Osteoblast (primary cell): ENCODE data around the gene CXCL17. TPM values are rescaled to one million over a fixed set of nuclear protein-coding genes. Genes with fewer than 3 reads are reported as not detected.

ENCODE experiments used
- DNase-seq: peaks from one replicate; pipeline ENCODE4 v3.0.0; 2011; ENCODE audit warnings: low spot score, mixed read lengths; ENCODE audit not compliant: insufficient read length; ENCODE audit errors: missing footprints
- H2AFZ ChIP-seq: 2 replicates; pipeline ENCODE4 v1.6.0; 2011; ENCODE audit warnings: mild to moderate bottlenecking, low read length
- H3K27ac ChIP-seq: 2 replicates; pipeline ENCODE4 v1.5.1; 2011; ENCODE audit warnings: mild to moderate bottlenecking, low read depth, low read length, moderate library complexity
- H3K27me3 ChIP-seq: 2 replicates; pipeline ENCODE4 v1.6.0; 2012; ENCODE audit warnings: mild to moderate bottlenecking, control low read depth, inconsistent platforms, low read length, moderate library complexity; ENCODE audit not compliant: insufficient read depth
- H3K36me3 ChIP-seq: 2 replicates; pipeline ENCODE4 v1.5.1; 2011; ENCODE audit warnings: mild to moderate bottlenecking, low read length, control low read depth, moderate library complexity; ENCODE audit not compliant: insufficient read depth
- H3K4me1 ChIP-seq: 2 replicates; pipeline ENCODE4 v1.5.1; 2011; ENCODE audit warnings: mild to moderate bottlenecking, low read length, control low read depth, moderate library complexity; ENCODE audit not compliant: insufficient read depth
- H3K4me2 ChIP-seq: 2 replicates; pipeline ENCODE4 v1.6.0; 2011; ENCODE audit warnings: mild to moderate bottlenecking, low read length; ENCODE audit not compliant: insufficient read depth
- H3K4me3 ChIP-seq: fragments of 200-600 bp; sonication (generic); 3 replicates; pipeline ENCODE4 v1.5.1; 2012; ENCODE audit warnings: mild to moderate bottlenecking, low read length, inconsistent platforms; ENCODE audit not compliant: insufficient read depth
- H3K79me2 ChIP-seq: 2 replicates; pipeline ENCODE4 v1.6.0; 2012; ENCODE audit warnings: mild to moderate bottlenecking, low read length, control low read depth, inconsistent platforms; ENCODE audit not compliant: insufficient read depth
- H3K9me3 ChIP-seq: 2 replicates; pipeline ENCODE4 v1.5.1; 2011; ENCODE audit warnings: low read depth, low read length, control low read depth
- H4K20me1 ChIP-seq: 2 replicates; pipeline ENCODE4 v1.6.0; 2012; ENCODE audit warnings: mild to moderate bottlenecking, low read length, control low read depth; ENCODE audit not compliant: insufficient read depth
- CTCF ChIP-seq: IDR thresholded peaks from 2 replicates; pipeline ENCODE4 v1.5.1; 2011; ENCODE audit warnings: mild to moderate bottlenecking, low read depth, low read length, moderate library complexity; ENCODE audit errors: extremely low read depth
- small RNA-seq: library from RNA; depleted of rRNA; stranded (forward); fragments of <200 nt; gene quantifications from one replicate; pipeline ENCODE3, GENCODE V24; 2012
- total RNA-seq: library from RNA; depleted of rRNA; stranded (reverse); fragments of >200 nt; gene quantifications from 2 replicates; pipeline ENCODE4 v1.2.3, GENCODE V29; 2012

The CXCL17 gene
- total RNA-seq, 1 donor: not detected

GRCh38 chr19:42388851-42389489, 53.8 kb downstream of the CXCL17 start:
- Histone ChIP-seq H3K27me3 (peaks cover 20% of the 10 kb centered on the region), H3K9me3 (no peaks in the 10 kb centered on the region), H4K20me1 (no peaks in the 10 kb centered on the region), H3K4me1 (peaks cover 7% of the 10 kb centered on the region), H3K4me3 (no peak overlapping the region), H3K36me3 (no peaks in the 10 kb centered on the region), H2AFZ (no peak overlapping the region), H3K27ac (no peak overlapping the region), H3K4me2 (no peak overlapping the region), H3K79me2 (no peaks in the 10 kb centered on the region)
- DNase-seq: no peak
- TF ChIP-seq CTCF: no peak

GRCh38 chr19:42386974-42387707, 55.6 kb downstream of the CXCL17 start:
- TF ChIP-seq CTCF: peak; percentile 40
- H3K27me3 ChIP-seq: peaks cover 20% of the 10 kb centered on the region
- H3K79me2 ChIP-seq: no peaks in the 10 kb centered on the region
- H3K4me2 ChIP-seq: peak overlapping the region; percentile 76
- H3K36me3 ChIP-seq: no peaks in the 10 kb centered on the region
- peaks cover 7% of the 10 kb centered on the region for H3K4me1 ChIP-seq
- peak overlapping the region; percentile 72 for H2AFZ ChIP-seq
- no peaks in the 10 kb centered on the region for H3K9me3 ChIP-seq
- DNase-seq: peak; percentile 96
- no peak overlapping the region for H3K27ac ChIP-seq
- H4K20me1 ChIP-seq: no peaks in the 10 kb centered on the region
- H3K4me3 ChIP-seq: peak overlapping the region; percentile 67

- H3K36me3 ChIP-seq: no peaks in the 10 kb centered on the region
Measured at GRCh38 chr19:42380155-42380554, 62.6 kb downstream of the CXCL17 start.

More at GRCh38 chr19:42380155-42380554, 62.6 kb downstream of the CXCL17 start:
- H3K27me3 ChIP-seq: peaks cover 23% of the 10 kb centered on the region
- H3K4me1 ChIP-seq: no peaks in the 10 kb centered on the region
- no peak for TF ChIP-seq CTCF
- no peaks in the 10 kb centered on the region for H3K9me3 ChIP-seq
- H3K4me3 ChIP-seq: no peak overlapping the region
- H3K79me2 ChIP-seq: no peaks in the 10 kb centered on the region
- no peak overlapping the region for H3K4me2 ChIP-seq
- H4K20me1 ChIP-seq: no peaks in the 10 kb centered on the region
- no peak overlapping the region for H3K27ac ChIP-seq
- no peak for DNase-seq
- H2AFZ ChIP-seq: no peak overlapping the region

Small RNAs within 50 kb of the gene (small RNA-seq; reads per million reads assigned to genes)
- not detected for gene RNU4-60P

Other genes with a start within 250 kb of the CXCL17 start
- gene DEDD2, start 225.3 kb downstream of the CXCL17 start, total RNA-seq: 19.9 and 26.2 TPM in 2 replicates
- 11.5 and 11.9 TPM in 2 replicates for gene ZNF526, start 222.6 kb downstream of the CXCL17 start, total RNA-seq
- gene GSK3A, start 200.3 kb downstream of the CXCL17 start, total RNA-seq: 16.2 and 18.1 TPM in 2 replicates
- 31.8 and 44.8 TPM in 2 replicates for gene ERF, start 187.8 kb downstream of the CXCL17 start, total RNA-seq
- gene CIC, start 173.7 kb downstream of the CXCL17 start, total RNA-seq: 33.6 and 39.1 TPM in 2 replicates
- gene PRR19, start 140.8 kb downstream of the CXCL17 start, total RNA-seq: 0.36 and 0.59 TPM in 2 replicates
- gene PAFAH1B3, start 140.3 kb downstream of the CXCL17 start, total RNA-seq: 18.3 and 23.2 TPM in 2 replicates
- gene TMEM145, start 129.6 kb downstream of the CXCL17 start, total RNA-seq: not detected in 2 replicates
- gene MEGF8, start 117.3 kb downstream of the CXCL17 start, total RNA-seq: 23.9 and 30.0 TPM in 2 replicates
- not detected in 2 replicates for gene CNFN, start 52.6 kb downstream of the CXCL17 start, total RNA-seq
- 1.8 and 2.7 TPM in 2 replicates for gene LIPE, start 15.6 kb downstream of the CXCL17 start, total RNA-seq
- gene CEACAM1, start 85.5 kb upstream of the CXCL17 start, total RNA-seq: not detected in 2 replicates
- gene CEACAM8, start 152.0 kb upstream of the CXCL17 start, total RNA-seq: not detected in 2 replicates